GM12878 (cell line): Measurements from ENCODE around the gene UBQLN4. TPM values are rescaled to one million over a fixed set of nuclear protein-coding genes. Genes with fewer than 3 reads are reported as not detected.

Experiments
- BHLHE40 ChIP-seq, 2 experiments: fragments of 450-650 bp in 1 of 2; IDR thresholded peaks; 2 replicates each; pipeline ENCODE4 v1.6.1; 2011 to 2017; ENCODE audit warnings: low read depth in 2 of 2, borderline replicate concordance in 1 of 2, improper control_type of control experiment in 1 of 2, low read length in 1 of 2, mild to moderate bottlenecking in 1 of 2
- ELK1 ChIP-seq: IDR thresholded peaks from 2 replicates; pipeline ENCODE4 v1.6.1; 2012; ENCODE audit warnings: low read depth, low read length, improper control_type of control experiment
- ESRRA ChIP-seq: IDR thresholded peaks from 2 replicates; pipeline ENCODE4 v1.6.1; 2012; ENCODE audit warnings: mild to moderate bottlenecking, low read length, improper control_type of control experiment
- NBN ChIP-seq: fragments of 450-650 bp; IDR thresholded peaks from 2 replicates; pipeline ENCODE4 v1.6.1; 2016
- PML ChIP-seq: IDR thresholded peaks from 2 replicates; pipeline ENCODE4 v1.6.1; 2012; ENCODE audit warnings: low read length, inconsistent platforms
- RCOR1 ChIP-seq: conservative IDR thresholded peaks from 2 replicates; pipeline ENCODE4 v1.6.1; 2012; ENCODE audit warnings: low read depth, low read length, improper control_type of control experiment
- SKIL ChIP-seq: fragments of 450-650 bp; IDR thresholded peaks from 2 replicates; pipeline ENCODE4 v1.6.1; 2017; ENCODE audit warnings: mild to moderate bottlenecking, low read depth, inconsistent platforms; ENCODE audit not compliant: poor library complexity, severe bottlenecking
- SUZ12 ChIP-seq: fragments of 200-600 bp; sonication (generic); IDR thresholded peaks from one replicate; pipeline ENCODE4 v1.6.1; 2018; ENCODE audit warnings: antibody characterized with exemption, mild to moderate bottlenecking; ENCODE audit not compliant: unreplicated experiment
- WRNIP1 ChIP-seq: IDR thresholded peaks from 2 replicates; pipeline ENCODE4 v1.6.1; 2011; ENCODE audit warnings: low read depth, low read length, improper control_type of control experiment, borderline replicate concordance
- ZBTB11 ChIP-seq: fragments of 450-650 bp; formaldehyde crosslinking; IDR thresholded peaks from 2 replicates; pipeline ENCODE4 v1.5.0; 2022; ENCODE audit warnings: mild to moderate bottlenecking, missing genetic modification characterization
- polyA plus RNA-seq, 11 experiments: library from polyadenylated mRNA; depleted of rRNA in 4 of 11; unstranded in 6 of 11; stranded (reverse) in 5 of 11; fragments of >200 nt; fragmentation: Nextera tagmentation in 4 of 11; fragmentation: Illumina TruSeq in 1 of 11; extraction: Ambion mirVana in 4 of 11; extraction: Trizol in 1 of 11; gene quantifications; 1 replicate in 1 of 11; 2 replicates in 10 of 11; pipeline versions ENCODE4 v1.2.1 to v1.2.3, GENCODE V29; 2011 to 2016; ENCODE audit warnings: inconsistent platforms in 2 of 11, missing spikeins in 2 of 11, low read depth in 1 of 11
- total RNA-seq, 4 experiments: library from RNA; depleted of rRNA in 3 of 4; stranded (reverse); fragments of >200 nt in 3 of 4; fragmentation: Illumina TruSeq in 1 of 4; extraction: Trizol in 1 of 4; gene quantifications; 2 replicates each; pipeline versions ENCODE4 v1.2.1 to v1.2.3, GENCODE V29; 2013 to 2021
- TF ChIP-seq, protein P1 (sequence below): fragments of 450-650 bp; conservative IDR thresholded peaks from 2 replicates; pipeline ENCODE4 v1.6.1; 2017; ENCODE audit warnings: mild to moderate bottlenecking, moderate library complexity
- TF ChIP-seq, protein P2 (sequence below): fragments of 450-650 bp; formaldehyde crosslinking; IDR thresholded peaks from 2 replicates; pipeline ENCODE4 v1.4.0; 2022; ENCODE audit warnings: mild to moderate bottlenecking, moderate library complexity
- TF ChIP-seq, protein P3 (sequence below), 3 experiments: IDR thresholded peaks in 2 of 3; conservative IDR thresholded peaks in 1 of 3; 2 replicates each; pipeline ENCODE4 v1.5.1; 2011; ENCODE audit warnings: low read depth in 3 of 3, low read length in 3 of 3, mild to moderate bottlenecking in 3 of 3, control low read depth in 2 of 3, moderate library complexity in 2 of 3, inconsistent platforms in 1 of 3, mixed read lengths in 1 of 3; ENCODE audit not compliant: control insufficient read depth in 2 of 3, insufficient read depth in 1 of 3; ENCODE audit errors: extremely low read depth in 1 of 3

UBQLN4 gene
- total and polyA plus RNA-seq, 10 of the 15 experiments (the other 5 are each of a cell fraction or from before 2014, with no cell fraction given), result 10.0 to 44.6 (median 19.7) TPM

GRCh38 chr1:156053768-156054499 lies at the start of gene UBQLN4 (continued):
- TF ChIP-seq ELK1 (no peak), RCOR1 (0 out of 2 replicates have a peak, but pooled peaks have one; percentile 7), SKIL (no peak), NBN (no peak), ZBTB11 (CRISPR knock-in tag) (no peak), ESRRA (no peak), BHLHE40 (IDR thresholded peaks at IDR 0.05; ENCODE audit: borderline replicate concordance in 1 of 2, low read depth in 2 of 2, low read length in 1 of 2) (peak in 1 of 2 experiments; percentile 52; a peak in 1 of 4 replicates), PML (no peak; the same call in 1 of the 2 replicates), SUZ12 (no peak), WRNIP1 (no peak)
- TF ChIP-seq, protein P1, sequence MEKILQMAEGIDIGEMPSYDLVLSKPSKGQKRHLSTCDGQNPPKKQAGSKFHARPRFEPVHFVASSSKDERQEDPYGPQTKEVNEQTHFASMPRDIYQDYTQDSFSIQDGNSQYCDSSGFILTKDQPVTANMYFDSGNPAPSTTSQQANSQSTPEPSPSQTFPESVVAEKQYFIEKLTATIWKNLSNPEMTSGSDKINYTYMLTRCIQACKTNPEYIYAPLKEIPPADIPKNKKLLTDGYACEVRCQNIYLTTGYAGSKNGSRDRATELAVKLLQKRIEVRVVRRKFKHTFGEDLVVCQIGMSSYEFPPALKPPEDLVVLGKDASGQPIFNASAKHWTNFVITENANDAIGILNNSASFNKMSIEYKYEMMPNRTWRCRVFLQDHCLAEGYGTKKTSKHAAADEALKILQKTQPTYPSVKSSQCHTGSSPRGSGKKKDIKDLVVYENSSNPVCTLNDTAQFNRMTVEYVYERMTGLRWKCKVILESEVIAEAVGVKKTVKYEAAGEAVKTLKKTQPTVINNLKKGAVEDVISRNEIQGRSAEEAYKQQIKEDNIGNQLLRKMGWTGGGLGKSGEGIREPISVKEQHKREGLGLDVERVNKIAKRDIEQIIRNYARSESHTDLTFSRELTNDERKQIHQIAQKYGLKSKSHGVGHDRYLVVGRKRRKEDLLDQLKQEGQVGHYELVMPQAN, result no peak; the same call in 1 of the 2 replicates
- TF ChIP-seq, protein P2, sequence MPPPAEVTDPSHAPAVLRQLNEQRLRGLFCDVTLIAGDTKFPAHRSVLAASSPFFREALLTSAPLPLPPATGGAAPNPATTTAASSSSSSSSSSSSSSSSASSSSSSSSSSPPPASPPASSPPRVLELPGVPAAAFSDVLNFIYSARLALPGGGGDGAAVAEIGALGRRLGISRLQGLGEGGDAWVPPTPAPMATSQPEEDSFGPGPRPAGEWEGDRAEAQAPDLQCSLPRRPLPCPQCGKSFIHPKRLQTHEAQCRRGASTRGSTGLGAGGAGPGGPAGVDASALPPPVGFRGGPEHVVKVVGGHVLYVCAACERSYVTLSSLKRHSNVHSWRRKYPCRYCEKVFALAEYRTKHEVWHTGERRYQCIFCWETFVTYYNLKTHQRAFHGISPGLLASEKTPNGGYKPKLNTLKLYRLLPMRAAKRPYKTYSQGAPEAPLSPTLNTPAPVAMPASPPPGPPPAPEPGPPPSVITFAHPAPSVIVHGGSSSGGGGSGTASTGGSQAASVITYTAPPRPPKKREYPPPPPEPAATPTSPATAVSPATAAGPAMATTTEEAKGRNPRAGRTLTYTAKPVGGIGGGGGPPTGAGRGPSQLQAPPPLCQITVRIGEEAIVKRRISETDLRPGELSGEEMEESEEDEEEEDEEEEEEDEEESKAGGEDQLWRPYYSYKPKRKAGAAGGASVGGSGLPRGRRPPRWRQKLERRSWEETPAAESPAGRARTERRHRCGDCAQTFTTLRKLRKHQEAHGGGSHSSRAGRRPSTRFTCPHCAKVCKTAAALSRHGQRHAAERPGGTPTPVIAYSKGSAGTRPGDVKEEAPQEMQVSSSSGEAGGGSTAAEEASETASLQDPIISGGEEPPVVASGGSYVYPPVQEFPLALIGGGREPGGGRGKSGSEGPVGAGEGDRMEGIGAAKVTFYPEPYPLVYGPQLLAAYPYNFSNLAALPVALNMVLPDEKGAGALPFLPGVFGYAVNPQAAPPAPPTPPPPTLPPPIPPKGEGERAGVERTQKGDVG (CRISPR knock-in tag), result no peak
- TF ChIP-seq, protein P3, sequence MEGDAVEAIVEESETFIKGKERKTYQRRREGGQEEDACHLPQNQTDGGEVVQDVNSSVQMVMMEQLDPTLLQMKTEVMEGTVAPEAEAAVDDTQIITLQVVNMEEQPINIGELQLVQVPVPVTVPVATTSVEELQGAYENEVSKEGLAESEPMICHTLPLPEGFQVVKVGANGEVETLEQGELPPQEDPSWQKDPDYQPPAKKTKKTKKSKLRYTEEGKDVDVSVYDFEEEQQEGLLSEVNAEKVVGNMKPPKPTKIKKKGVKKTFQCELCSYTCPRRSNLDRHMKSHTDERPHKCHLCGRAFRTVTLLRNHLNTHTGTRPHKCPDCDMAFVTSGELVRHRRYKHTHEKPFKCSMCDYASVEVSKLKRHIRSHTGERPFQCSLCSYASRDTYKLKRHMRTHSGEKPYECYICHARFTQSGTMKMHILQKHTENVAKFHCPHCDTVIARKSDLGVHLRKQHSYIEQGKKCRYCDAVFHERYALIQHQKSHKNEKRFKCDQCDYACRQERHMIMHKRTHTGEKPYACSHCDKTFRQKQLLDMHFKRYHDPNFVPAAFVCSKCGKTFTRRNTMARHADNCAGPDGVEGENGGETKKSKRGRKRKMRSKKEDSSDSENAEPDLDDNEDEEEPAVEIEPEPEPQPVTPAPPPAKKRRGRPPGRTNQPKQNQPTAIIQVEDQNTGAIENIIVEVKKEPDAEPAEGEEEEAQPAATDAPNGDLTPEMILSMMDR (IDR thresholded peaks at IDR 0.05 in 2 of 3, conservative IDR thresholded peaks at IDR 0.05 in 1 of 3; ENCODE audit: control insufficient read depth in 2 of 3, extremely low read depth in 1 of 3, insufficient read depth in 1 of 3, low read depth in 3 of 3, low read length in 3 of 3), result peak; percentile 57 to 78 (median 62)
